NCI-H345 treated with DMSO at 0.1 percent for 48 hours (cell line): Measurements from ENCODE around the gene PAGR1.
A peak's percentile ranks its signal among the peaks of the same experiment; 100 is the strongest.
"Not testable (repeated sequence)": the region's sequence is repeated elsewhere in the genome, so short reads cannot be mapped to it uniquely, and the experiment has no call there.

ENCODE experiments used
- DNase-seq: peaks from one replicate; lab custom pipeline; 2025; ENCODE audit not compliant: unreplicated experiment; lab: John Stamatoyannopoulos, UW

PAGR1 gene

DNA sequence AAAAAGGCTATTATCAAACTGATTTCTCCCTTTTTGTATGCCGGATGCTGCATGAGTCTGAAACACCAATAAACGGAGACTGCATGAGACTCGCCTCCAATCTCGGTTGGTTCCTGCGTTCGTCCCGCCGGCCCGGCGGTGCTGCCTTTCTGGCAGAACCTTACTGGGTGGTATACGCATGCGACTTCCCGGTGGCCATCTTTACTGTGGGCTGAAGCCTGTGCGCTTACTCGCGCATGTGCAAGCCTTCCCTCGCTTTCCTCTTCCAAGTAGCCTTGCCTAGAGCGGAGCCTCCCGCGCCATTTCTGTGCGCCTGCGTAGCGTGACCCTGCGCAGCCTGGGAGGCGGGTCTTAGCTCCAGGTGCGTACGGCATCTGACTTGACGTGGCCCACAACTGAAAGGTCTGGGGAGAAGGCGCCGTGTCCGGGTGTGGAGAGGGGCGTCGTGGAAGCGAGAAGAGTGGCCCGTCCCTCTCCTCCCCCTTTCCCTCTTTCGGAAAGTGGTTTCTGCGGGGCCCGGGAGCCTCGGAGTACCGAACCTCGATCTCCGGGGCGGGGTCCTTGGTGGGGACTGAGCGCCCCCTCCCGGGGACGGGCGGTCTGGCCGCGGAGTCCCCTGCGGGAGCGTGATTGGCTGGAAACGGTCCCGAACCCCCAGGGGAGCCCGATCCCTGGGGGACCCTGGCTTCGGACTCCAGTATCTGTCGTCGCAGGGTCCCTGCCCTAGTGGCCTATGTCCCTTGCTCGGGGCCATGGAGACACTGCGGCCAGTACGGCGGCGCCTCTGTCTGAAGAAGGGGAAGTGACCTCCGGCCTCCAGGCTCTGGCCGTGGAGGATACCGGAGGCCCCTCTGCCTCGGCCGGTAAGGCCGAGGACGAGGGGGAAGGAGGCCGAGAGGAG, at the start of gene PAGR1:
Gene PAGR1, plus strand, starts transcription at position 360 of the 901 bp plus-strand sequence. Its CDS starts 374 bp downstream, at position 734.
- peak; percentile 99 for DNase-seq

DNA sequence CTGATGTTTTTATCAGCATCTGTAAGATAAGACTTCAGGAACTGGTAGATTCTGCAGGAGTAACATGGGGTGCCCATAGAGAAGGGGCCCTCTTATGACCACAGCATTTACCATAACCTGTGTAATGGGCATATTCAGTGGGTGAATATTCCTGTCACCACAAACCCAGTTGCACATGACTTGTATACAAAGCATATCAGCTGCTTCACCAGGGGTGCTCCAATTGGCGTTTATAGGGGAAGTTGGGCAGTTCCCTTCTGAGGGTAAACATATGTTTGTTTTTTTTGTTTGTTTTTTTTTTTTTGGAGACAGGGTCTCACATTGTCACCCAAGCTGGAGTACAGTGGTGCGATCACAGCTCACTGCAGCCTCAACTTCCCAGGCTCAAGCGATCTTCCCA, 49.4 kb upstream of the PAGR1 start:
- no peak for DNase-seq

DNA sequence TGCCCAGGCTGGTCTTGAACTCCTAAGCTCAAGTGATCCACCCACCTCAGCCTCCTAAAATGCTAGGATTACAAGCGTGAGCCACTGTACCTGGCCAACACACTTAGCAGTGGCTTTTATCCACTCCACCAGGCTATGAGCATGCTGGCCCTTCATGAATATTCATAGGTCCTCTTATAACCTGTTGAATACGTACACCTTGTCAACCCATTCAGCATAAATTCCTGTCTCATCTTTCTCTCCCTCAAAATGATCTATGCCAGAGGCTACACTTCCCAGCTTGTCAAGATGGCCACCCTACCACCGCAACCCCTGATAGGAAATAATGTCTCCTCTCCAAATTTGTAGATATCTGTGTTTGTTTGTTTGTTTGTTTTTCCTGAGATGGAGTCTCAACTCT, 48.9 kb upstream of the PAGR1 start:
- DNase-seq = no peak

DNA sequence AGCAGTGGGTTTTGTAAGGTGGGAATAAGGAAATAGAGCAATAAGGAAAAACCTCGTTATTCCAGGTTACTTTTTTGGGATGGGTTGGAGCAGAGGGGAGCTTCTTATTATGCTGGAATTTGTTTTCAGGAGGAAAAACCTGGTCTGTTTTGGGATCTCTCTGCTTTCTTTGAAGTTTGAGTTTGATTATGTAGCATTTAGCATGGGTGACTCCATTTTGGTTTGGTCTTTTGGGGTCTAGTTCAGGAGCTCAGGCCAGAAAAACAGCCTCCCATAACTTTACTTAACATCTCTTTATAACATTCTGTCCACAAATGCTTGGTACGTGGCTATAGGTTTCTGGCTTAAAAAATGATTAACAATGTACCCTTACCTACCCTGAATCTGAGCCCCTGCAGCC, 46.4 kb upstream of the PAGR1 start:
- DNase-seq = no peak

DNA sequence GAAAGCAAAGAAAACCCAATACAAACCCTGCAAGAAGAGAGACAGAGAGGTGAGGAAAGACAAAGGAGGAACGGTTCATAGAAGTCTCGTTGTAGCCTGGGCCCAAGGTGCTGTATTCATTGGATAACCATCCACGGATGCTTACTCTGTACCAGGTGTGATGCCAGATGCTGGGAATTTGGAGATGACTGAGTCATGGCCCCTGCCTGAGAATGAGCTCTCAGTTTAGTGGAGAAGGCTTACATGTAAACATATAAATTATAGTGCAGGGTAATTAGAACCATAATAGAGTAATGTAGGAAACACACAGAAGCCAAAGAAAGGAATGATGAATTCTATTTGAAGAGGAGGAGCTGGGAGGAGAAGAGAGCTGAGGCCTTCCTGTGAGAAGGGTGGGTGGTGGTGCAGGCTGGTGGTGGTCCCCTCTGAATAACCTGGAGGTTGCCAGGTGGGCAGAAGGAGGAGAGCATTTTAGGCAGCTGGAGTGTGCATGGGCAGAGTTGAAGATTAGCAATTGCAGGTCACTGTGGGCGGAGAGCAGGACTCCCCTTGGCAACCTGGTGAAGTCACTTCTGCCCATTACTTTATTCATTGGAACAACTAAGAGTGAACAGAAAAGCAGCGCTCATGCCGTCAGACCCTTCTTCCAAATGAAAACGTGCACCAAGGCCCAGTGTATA, 45.6 kb upstream of the PAGR1 start:
- no peak for DNase-seq

DNA sequence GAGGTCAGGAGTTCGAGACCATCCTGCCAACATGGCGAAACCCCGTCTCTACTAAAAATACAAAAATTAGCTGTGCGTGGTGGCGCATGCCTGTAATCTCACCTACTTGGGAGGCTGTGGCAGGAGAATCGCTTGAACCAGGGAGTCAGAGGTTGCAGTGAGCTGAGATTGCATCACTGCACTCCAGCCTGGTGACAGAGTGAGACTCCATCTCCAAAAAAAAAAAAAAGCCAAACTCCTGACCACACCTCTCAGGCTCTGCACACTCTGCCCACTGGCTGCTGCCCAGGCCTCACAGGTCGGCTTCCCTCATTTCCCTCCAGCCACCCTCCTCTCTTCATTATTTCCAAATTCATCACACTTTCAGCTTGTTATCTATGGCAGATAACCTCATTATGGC, 43.6 kb upstream of the PAGR1 start:
- not testable (repeated sequence) for DNase-seq

DNA sequence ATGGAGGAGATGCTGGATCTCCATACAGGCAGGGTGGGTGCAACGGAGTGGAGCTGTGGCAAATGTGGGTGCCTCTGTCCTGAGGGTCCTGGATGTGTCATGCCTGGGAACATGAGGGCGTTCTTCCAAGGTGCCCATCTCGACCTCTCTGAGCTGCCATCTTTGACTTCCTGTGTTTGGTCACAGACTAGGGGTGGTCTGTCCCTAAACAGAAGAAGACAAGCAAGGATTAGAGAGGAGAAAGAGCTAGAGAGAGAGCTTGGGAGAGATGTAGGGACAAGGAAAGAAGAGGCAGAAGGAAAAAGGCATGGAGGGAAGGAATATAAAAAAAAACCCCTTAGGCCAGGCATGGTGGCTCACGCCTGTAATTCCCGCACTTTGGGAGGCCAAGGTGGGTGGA, 41.2 kb upstream of the PAGR1 start:
- no peak for DNase-seq

DNA sequence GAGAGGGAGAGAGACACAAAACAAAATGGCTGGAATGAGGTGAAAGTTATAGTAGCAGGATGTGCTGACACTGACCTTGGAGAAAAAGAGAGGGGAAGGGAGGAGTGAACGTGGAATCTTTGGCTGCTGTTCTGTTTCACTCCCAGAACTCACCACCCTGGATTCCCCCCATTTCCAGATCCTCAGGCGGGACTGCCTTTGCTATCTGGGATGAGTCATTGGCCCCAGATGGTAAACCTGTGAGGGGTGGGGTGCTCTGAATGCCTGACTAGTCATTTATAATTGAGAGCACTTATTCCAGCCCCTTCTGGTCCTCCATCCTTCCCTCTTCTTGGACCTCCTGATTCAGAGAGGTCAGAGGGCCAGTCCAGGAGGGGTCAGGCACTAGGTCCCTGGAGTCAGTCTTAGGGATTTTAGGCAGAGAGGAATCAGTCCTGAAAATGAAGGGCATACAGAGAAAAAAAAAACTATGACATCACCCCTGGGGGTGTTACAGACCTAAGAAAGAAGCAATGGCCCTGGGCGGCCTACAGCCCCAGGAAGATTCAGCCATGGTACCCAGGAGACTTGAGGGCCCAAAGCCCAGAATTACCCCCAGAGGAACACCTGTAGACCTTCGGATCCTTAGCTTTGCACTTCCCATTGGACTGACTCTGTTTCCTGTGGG, 40.1 kb upstream of the PAGR1 start:
- DNase-seq = no peak

DNA sequence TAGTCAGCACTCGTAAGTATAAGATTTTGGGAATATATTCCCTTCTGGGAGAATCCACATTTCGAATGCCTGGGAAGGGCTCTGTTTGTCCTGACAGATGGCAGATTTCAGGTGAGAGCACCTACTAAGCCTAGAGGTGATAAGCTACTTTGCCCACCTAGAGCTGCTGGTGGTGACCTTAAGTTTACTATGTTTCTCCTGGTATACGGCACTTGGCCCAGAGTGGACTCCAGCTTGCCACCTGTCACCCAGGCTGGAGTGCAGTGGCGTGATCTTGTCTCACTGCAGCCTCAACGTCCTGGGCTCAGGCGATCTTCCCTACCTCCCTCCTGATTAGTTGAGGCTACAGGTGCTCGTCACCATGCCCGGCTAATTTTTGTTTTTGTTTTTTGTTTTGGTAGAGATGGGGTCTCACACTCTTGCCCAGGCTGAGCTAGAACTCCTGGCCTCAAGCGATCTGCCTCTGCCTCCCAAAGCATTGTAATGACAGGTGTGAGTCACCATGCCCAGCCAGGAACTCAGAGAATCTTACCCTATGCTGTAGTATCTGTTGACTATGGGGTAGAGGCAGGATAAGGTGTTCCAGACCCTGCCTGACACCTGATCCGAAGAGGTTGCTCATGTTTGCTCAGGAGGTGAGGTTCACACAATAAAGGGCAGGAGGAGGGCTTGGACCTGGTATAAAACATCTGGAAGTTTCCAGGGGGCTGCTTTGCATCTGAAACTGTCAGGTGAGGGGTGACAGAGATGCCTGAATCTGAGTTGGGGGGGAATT, 38.2 kb upstream of the PAGR1 start, which contains the start of gene ZG16:
Gene ZG16, plus strand, starts transcription at position 681 of the 775 bp plus-strand sequence. CDS start 1,011 bp downstream, outside the sequence.
- no peak for DNase-seq

DNA sequence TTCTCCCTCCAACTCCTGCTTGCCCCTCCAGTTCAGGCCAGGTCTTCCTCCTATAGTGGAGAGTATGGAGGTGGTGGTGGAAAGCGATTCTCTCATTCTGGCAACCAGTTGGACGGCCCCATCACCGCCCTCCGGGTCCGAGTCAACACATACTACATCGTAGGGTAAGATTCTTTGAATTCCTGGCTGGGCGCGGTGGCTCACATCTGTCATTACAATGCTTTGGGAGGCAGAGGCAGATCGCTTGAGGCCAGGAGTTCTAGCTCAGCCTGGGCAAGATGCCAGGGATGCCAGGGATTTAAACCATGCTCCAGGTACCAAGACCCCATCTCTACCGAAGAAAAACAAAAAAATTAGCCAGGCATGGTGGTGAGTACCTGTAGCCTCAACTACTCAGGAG, 36.5 kb upstream of the PAGR1 start:
- DNase-seq = no peak

DNA sequence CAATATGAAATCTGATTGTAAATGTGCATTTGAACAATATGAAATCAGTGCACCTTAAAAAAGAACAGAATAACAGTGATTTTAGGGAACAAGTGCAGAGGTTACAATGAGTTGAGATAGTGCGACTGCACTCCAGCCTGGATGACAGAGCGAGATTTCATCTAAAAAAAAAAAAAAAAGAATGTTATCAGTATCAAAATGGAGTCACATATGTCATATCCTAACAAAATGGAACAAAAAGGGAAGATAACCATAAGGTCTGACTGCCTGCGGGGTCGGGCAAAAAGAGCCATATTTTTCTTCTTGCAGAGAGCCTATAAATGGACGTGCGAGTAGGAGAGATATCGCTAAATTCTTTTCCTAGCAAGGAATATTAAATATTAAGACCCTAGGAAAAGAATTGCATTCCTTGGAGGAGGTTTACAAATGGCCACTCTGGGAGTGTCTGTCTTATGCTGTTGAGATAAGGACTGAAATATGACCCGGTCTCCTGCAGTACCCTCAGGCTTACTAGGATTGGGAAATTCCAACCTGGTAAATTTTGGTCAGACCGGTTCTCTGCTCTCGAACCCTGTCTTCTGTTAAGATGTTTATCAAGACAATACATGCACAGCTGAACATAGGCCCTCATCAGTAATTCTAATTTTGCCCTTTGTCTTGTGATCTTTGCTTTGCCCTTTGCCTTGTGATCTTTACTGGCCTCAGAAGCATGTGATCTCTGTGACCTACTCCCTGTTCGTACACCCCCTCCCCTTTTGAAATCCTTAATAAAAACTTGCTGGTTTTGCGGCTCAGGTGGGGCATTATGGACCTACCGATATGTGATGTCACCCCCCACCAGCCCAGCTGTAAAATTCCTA, 32.6 kb upstream of the PAGR1 start:
- DNase-seq = not testable (repeated sequence)

DNA sequence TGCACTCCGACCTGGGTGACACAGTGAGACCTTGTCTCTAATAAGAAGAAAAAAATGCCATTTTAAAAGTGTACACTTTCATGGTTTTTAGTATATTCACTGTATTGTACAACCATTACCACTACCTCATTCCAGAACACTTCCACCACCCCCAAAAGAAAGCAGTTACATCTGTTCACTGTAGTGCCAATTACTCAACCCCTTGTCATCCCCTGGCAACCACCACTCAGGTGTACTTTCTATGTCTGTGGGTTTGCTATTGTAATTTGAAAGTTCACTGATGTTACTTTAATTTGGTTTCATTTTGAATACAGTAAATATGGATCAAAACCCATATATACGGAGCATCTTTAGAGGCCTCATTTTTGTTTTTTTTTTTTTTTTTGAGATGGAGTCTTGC, 31.8 kb upstream of the PAGR1 start:
- no peak for DNase-seq

DNA sequence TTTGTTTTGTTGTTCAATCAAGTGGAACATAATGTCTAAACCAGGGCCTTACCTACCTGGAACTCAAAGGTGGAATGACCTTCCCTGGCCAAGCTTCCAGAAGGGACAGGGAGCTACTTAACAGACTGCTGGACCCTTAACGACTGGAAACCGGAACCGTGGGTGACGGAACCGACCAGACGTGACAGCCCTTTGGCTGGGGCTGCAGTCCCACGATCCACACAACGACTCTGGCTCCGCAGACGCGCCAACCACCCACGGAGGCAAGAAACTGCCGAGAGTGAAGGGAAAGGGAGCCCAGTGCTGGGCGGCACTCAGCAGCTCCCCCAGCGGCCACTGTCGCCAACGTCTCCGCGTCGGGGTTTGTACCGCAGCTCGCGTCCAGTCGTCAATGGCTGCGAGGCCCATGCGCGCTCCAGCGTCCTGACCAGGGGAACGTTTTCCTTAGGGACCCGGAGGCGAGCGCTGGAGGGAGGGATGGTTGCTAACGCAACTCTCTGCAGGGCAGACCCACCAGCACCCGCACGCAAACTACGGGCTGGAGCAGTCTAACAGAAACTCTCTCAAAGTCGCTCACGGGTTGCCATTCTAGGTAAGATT, 31.0 kb upstream of the PAGR1 start:
- no peak for DNase-seq

DNA sequence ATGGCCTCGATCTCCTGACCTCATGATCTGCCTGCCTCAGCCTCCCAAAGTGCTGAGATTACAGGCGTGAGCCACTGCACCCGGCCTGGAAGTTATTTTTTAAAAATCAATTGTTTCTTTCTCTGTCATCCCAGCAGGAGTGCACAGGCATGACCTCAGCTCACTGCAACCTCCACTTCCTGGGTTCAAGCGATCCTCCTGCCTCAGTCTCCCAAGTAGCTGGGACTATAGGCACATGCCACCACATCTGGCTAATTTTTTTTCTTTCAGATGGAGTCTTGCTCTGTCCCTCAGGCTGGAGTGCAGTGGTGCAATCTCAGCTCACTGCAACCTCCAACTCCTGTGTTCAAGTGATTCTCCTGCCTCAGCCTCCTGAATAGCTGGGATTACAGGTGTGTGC, 28.8 kb upstream of the PAGR1 start:
- not testable (repeated sequence) for DNase-seq

DNA sequence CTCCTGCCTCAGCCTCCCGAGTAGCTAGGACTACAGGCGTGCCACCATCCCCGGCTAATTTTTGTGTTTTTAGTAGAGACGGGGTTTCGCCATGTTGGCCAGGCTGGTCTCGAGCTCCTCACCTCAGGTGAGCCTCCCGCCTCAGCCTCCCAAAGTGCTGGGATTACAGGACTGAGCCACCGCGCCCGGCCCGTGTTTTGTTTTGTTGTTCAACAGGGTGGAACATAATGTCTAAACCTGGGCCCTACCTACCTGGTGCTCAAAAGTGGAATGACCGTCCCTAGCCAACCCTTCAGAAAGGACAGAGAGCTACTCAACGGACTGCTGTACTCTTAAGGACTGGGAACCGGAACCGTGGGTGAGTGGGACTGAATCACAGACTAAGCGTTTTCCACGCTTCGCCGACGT, 26.2 kb upstream of the PAGR1 start:
- DNase-seq = no peak

DNA sequence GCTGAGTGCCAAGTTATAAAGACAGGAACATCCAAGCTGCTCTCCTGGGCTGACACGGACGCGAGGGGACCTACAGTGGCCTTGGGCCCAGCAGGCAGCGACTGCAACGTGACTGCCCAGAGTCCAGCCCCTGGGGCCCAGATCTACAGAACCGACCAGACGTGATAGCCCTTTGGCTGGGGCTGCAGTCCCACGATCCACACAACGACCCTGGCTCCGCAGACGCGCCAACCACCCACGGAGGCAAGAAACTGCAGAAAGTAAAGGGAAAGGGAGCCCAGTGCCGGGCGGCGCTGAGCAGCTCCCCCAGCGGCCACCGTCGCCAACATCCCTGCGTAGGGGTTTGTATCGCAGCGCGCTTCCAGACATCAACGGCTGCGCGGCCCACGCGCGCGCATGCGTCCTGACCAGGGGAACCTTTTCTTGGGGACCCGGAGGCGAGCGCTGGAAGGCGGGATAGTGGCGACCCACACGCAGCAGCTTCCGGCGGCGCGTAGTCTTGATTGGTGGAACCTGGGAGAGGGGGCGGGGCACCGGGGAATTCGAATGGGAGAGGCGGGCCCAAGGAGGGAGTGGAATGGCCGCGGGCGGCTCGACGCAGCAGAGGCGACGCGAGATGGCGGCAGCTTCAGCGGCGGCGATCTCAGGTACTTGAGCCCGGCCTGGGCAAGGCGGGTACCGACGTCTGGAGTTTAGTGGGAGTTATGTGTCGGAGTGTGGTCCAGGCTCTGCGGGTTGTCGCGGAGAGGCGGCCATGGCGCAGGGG, 25.6 kb upstream of the PAGR1 start, which contains the start of gene KIF22:
Gene KIF22, plus strand, starts transcription at position 569 of the 766 bp plus-strand sequence. Its CDS starts 9 bp downstream, at position 578.
- DNase-seq = peak; percentile 99

DNA sequence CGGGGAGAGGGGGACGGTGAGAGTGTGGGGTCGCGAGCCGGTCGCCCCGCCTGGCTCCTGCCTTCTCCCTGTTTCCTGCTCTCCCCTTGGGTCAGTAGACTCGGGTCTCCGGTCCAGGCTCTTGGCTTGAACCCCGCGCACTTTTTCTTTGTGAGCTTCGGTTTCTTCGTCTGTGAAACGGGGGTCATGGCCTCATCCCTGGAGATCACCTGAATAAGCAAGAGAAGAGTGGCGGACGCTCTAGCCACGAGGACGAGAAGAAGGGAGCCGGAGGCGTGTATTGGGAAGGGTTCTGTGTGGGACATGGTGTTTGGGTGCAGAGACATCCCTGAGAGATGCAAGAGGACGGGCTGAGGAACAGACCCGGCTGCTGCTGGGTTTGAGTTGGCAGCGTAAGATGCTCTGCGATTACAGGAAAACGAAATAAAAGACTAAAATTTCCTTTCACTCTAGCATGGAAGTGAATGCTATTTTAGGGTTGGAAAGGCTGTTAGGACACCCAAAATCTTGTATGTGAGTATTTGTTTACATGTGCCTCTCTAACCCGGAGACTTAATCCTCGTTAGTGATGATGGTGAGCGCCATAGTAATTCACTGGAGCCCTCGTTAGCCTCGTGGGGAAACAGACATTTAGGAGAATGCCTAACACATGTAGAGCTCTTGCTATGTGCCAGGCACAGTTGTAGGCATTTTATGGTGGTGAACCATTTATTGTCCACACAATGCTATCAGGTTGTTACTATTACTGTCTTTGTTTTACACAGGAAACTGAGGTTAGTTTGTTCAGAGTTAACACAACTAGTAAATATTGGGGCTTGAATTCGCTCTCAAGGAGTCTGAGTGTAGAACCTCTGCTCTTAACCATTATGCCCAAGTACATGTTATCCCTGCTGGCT, 24.8 kb upstream of the PAGR1 start:
- no peak for DNase-seq
